Measurements from ENCODE around the gene CXCL12. TPM values are rescaled to one million over a fixed set of nuclear protein-coding genes. Genes with fewer than 3 reads are reported as not detected.

The CXCL12 gene
- total and polyA plus RNA-seq, 5 donors from 2014 or later = not detected

DNA sequence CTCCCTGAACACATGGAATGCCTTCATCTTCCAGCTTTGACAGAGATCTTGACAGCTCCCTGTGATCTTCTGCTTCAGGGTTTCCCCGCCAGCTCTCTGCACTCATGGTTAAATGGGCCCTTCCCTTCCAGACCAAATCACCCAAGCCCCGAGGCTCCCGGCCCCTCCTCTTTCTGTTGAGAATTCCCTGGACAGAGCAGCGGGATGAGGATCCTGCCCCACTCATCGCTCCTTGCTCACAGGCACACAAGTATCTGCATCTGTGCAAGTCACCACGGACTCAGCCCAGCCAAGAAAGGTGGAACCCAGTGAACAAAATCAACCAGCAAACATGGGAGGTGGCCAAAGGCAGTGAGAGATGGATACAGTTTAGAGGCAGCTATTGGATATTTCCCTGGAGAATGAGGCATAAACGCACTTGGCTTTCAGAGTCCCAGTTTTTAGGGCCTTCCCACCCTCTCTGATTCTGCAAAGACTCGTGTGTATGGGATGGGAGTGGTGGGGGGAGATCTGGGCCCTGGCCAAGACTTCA lies 37.7 kb upstream of the CXCL12 start:
- Mint-ChIP-seq H3K27ac (no peak overlapping the region), H3K9me3 (peaks cover 0 to 6% (median 0%) of the 10 kb centered on the region in 7 donors), H3K4me1 (no peaks in the 10 kb centered on the region), H3K4me3 (no peak overlapping the region), H3K27me3 (no peaks in the 10 kb centered on the region), H3K36me3 (no peaks in the 10 kb centered on the region)
- Histone ChIP-seq H3K27me3 (ENCODE audit: control insufficient read depth, insufficient read depth, low read length) (no peaks in the 10 kb centered on the region), H3K4me1 (ENCODE audit: control insufficient read depth, insufficient read depth, low read length, poor library complexity, severe bottlenecking) (no peaks in the 10 kb centered on the region), H3K9me3 (ENCODE audit: control insufficient read depth in 2 of 2, low read length in 2 of 2) (no peaks in the 10 kb centered on the region), H3K4me3 (ENCODE audit: low read depth, low read length) (no peak overlapping the region), H3K36me3 (ENCODE audit: control insufficient read depth, insufficient read depth, low read length) (no peaks in the 10 kb centered on the region), H3K27ac (ENCODE audit: insufficient read depth, low read length, poor library complexity, severe bottlenecking) (no peak overlapping the region)
- DNase-seq = no peak
- no peak for ATAC-seq (ENCODE audit: low read depth in 2 of 2)

DNA sequence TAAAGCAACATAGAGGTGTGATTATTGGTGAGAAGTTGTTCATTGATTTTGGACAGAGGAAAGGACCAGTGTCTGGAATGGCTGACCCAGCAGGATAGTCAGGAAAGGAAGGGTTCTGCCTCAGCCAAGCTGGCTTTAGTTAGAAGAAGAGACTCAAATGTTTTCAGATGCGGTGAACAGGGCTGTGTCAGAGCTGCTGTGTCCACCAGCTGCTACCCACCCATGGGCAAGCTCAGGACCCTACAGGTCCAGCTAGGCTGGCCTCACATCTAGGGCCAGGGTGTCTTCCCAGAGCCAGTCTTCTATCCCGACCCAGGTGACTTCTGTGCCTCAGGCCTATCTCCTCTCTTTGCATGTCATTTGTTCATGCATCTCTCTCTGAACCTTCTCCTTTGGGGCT lies 37.3 kb upstream of the CXCL12 start:
- Mint-ChIP-seq H3K27me3 (no peaks in the 10 kb centered on the region), H3K9me3 (peaks cover 0 to 6% (median 0%) of the 10 kb centered on the region in 7 donors), H3K4me3 (no peak overlapping the region), H3K36me3 (no peaks in the 10 kb centered on the region), H3K27ac (no peak overlapping the region), H3K4me1 (no peaks in the 10 kb centered on the region)
- no peak overlapping the region for H3K4me3 ChIP-seq (ENCODE audit: low read depth, low read length)
- H3K27ac ChIP-seq (ENCODE audit: insufficient read depth, low read length, poor library complexity, severe bottlenecking) = no peak overlapping the region
- no peaks in the 10 kb centered on the region for H3K36me3 ChIP-seq (ENCODE audit: control insufficient read depth, insufficient read depth, low read length)
- ATAC-seq (ENCODE audit: low read depth in 2 of 2) = no peak
- no peaks in the 10 kb centered on the region for H3K27me3 ChIP-seq (ENCODE audit: control insufficient read depth, insufficient read depth, low read length)
- H3K9me3 ChIP-seq (ENCODE audit: control insufficient read depth in 2 of 2, low read length in 2 of 2) = no peaks in the 10 kb centered on the region
- DNase-seq = no peak
- H3K4me1 ChIP-seq (ENCODE audit: control insufficient read depth, insufficient read depth, low read length, poor library complexity, severe bottlenecking) = no peaks in the 10 kb centered on the region

DNA sequence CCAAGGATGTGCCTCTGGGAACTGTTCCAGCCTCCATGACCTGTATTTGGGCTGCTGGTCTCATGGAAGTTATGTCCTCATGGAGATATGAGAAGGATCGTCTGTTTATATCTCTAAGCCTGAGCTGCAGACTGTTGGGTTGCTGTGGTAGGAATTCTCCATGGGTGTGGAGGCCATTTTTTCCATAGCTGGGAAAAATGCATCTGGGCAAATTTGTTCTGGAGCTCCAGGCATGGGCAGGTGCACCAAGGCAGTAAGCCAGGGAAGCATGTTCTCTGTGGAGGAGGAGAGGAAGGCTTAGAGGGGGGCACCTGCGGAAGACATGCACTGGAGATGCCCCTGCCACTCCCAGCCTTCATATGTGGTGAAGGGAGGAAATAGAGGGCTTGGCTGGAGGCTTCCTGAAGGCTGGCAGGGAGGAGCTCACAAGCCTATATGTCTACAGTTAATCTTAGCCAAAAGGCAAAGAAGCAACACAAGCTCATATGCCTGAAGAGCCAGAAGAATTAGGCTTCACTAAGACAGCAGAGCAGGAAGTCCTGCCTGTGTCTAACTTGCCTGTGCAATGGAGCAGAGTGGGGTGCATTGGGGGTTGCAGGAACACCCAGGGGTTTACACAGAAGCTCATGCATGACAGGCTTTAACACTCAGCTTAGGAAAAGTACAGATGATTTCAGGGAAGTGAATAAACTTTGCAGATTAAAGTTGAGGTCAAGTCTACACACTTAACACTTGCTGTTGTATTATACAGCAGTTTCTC lies 35.1 kb upstream of the CXCL12 start:
- H3K9me3 ChIP-seq (ENCODE audit: control insufficient read depth in 2 of 2, low read length in 2 of 2) = no peaks in the 10 kb centered on the region
- H3K27ac ChIP-seq (ENCODE audit: insufficient read depth, low read length, poor library complexity, severe bottlenecking) = no peak overlapping the region
- H3K4me1 Mint-ChIP-seq = no peaks in the 10 kb centered on the region
- no peak overlapping the region for H3K4me3 Mint-ChIP-seq
- no peak overlapping the region for H3K4me3 ChIP-seq (ENCODE audit: low read depth, low read length)
- DNase-seq = no peak
- no peaks in the 10 kb centered on the region for H3K4me1 ChIP-seq (ENCODE audit: control insufficient read depth, insufficient read depth, low read length, poor library complexity, severe bottlenecking)
- ATAC-seq (ENCODE audit: low read depth in 2 of 2) = no peak
- no peaks in the 10 kb centered on the region for H3K36me3 Mint-ChIP-seq
- H3K27ac Mint-ChIP-seq = no peak overlapping the region
- no peaks in the 10 kb centered on the region for H3K27me3 Mint-ChIP-seq
- peaks cover 0 to 8% (median 0%) of the 10 kb centered on the region in 7 donors for H3K9me3 Mint-ChIP-seq
- H3K27me3 ChIP-seq (ENCODE audit: control insufficient read depth, insufficient read depth, low read length) = no peaks in the 10 kb centered on the region
- H3K36me3 ChIP-seq (ENCODE audit: control insufficient read depth, insufficient read depth, low read length) = no peaks in the 10 kb centered on the region

DNA sequence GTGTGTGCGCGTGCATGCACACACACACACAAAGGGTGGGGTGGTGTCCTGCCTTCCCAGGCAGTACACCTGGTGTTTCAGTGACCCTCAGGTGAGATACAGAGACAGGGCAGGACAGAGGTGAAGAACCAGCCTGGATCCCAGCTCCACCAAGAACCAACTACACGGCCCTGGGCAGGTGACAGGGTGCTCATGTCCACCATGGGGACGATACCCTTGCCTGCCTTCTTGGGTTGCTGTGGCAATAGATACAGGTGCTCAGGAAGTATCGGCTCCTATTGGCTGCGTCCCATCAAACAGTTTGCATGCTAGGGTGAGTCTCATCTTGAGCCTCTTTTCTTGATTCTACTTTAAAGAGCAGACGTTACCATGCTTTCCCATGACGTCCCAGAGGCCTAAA lies 33.7 kb upstream of the CXCL12 start:
- Histone ChIP-seq H3K4me3 (ENCODE audit: low read depth, low read length) (no peak overlapping the region), H3K27ac (ENCODE audit: insufficient read depth, low read length, poor library complexity, severe bottlenecking) (no peak overlapping the region), H3K4me1 (ENCODE audit: control insufficient read depth, insufficient read depth, low read length, poor library complexity, severe bottlenecking) (no peaks in the 10 kb centered on the region), H3K9me3 (ENCODE audit: control insufficient read depth in 2 of 2, low read length in 2 of 2) (no peaks in the 10 kb centered on the region), H3K36me3 (ENCODE audit: control insufficient read depth, insufficient read depth, low read length) (no peaks in the 10 kb centered on the region), H3K27me3 (ENCODE audit: control insufficient read depth, insufficient read depth, low read length) (no peaks in the 10 kb centered on the region)
- Mint-ChIP-seq H3K9me3 (peaks cover 0 to 8% (median 0%) of the 10 kb centered on the region in 7 donors), H3K27ac (no peak overlapping the region), H3K4me1 (no peaks in the 10 kb centered on the region), H3K27me3 (no peaks in the 10 kb centered on the region), H3K4me3 (no peak overlapping the region), H3K36me3 (no peaks in the 10 kb centered on the region)
- no peak for DNase-seq
- no peak for ATAC-seq (ENCODE audit: low read depth in 2 of 2)

DNA sequence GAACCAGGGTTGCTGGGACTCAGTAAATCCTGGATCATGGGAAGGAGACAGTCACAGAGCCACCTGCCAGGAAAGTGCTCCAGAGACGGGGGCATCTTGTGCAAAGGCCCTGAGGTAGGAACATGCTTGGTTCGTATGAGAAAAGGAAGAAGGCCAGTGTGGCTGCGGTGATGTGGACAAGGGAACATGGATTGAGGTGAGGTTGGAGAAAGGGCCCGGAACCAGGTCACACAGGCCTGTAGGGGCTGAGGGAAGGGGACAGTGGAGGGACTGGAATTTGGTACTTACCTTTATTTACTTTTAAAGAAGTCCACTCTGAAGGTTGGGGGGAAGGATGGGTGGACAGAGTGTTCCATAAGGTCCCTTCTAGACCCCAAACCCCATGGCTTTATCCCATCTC lies 32.9 kb upstream of the CXCL12 start:
- Mint-ChIP-seq H3K9me3 (peaks cover 0 to 9% (median 0%) of the 10 kb centered on the region in 7 donors), H3K4me1 (no peaks in the 10 kb centered on the region), H3K27ac (no peak overlapping the region), H3K27me3 (no peaks in the 10 kb centered on the region), H3K36me3 (no peaks in the 10 kb centered on the region), H3K4me3 (no peak overlapping the region)
- Histone ChIP-seq H3K27ac (ENCODE audit: insufficient read depth, low read length, poor library complexity, severe bottlenecking) (no peak overlapping the region), H3K4me1 (ENCODE audit: control insufficient read depth, insufficient read depth, low read length, poor library complexity, severe bottlenecking) (no peaks in the 10 kb centered on the region), H3K36me3 (ENCODE audit: control insufficient read depth, insufficient read depth, low read length) (no peaks in the 10 kb centered on the region), H3K27me3 (ENCODE audit: control insufficient read depth, insufficient read depth, low read length) (no peaks in the 10 kb centered on the region), H3K4me3 (ENCODE audit: low read depth, low read length) (no peak overlapping the region), H3K9me3 (ENCODE audit: control insufficient read depth in 2 of 2, low read length in 2 of 2) (no peaks in the 10 kb centered on the region)
- DNase-seq (no peak), ATAC-seq (ENCODE audit: low read depth in 2 of 2) (no peak)

DNA sequence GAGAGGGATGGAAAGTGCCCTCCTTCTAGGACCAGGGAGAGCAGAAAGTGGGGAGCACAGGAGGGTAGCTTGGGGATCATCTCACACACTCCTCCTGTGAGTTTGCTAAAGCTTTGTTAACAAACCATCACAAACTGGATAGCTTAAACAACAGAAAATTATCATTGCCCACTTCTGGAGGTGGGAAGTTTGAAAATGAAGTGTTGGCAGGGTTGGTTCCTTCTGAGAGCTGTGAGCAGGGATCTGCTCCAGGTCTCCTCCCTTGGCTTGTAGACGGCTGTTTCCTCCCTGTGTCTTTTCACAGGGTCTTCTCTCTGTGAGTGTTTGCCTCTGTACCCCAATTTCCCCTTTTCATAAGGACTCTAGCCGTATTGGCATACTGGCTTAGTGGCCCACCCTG lies 32.0 kb upstream of the CXCL12 start:
- H3K9me3 ChIP-seq (ENCODE audit: control insufficient read depth in 2 of 2, low read length in 2 of 2) = no peaks in the 10 kb centered on the region
- no peaks in the 10 kb centered on the region for H3K4me1 ChIP-seq (ENCODE audit: control insufficient read depth, insufficient read depth, low read length, poor library complexity, severe bottlenecking)
- no peaks in the 10 kb centered on the region for H3K36me3 ChIP-seq (ENCODE audit: control insufficient read depth, insufficient read depth, low read length)
- no peak overlapping the region for H3K27ac ChIP-seq (ENCODE audit: insufficient read depth, low read length, poor library complexity, severe bottlenecking)
- Mint-ChIP-seq H3K27ac (no peak overlapping the region), H3K4me3 (no peak overlapping the region), H3K9me3 (peaks cover 0 to 7% (median 0%) of the 10 kb centered on the region in 7 donors), H3K27me3 (no peaks in the 10 kb centered on the region), H3K4me1 (no peaks in the 10 kb centered on the region), H3K36me3 (no peaks in the 10 kb centered on the region)
- no peak overlapping the region for H3K4me3 ChIP-seq (ENCODE audit: low read depth, low read length)
- ATAC-seq (ENCODE audit: low read depth in 2 of 2) = no peak
- no peaks in the 10 kb centered on the region for H3K27me3 ChIP-seq (ENCODE audit: control insufficient read depth, insufficient read depth, low read length)
- DNase-seq = no peak

DNA sequence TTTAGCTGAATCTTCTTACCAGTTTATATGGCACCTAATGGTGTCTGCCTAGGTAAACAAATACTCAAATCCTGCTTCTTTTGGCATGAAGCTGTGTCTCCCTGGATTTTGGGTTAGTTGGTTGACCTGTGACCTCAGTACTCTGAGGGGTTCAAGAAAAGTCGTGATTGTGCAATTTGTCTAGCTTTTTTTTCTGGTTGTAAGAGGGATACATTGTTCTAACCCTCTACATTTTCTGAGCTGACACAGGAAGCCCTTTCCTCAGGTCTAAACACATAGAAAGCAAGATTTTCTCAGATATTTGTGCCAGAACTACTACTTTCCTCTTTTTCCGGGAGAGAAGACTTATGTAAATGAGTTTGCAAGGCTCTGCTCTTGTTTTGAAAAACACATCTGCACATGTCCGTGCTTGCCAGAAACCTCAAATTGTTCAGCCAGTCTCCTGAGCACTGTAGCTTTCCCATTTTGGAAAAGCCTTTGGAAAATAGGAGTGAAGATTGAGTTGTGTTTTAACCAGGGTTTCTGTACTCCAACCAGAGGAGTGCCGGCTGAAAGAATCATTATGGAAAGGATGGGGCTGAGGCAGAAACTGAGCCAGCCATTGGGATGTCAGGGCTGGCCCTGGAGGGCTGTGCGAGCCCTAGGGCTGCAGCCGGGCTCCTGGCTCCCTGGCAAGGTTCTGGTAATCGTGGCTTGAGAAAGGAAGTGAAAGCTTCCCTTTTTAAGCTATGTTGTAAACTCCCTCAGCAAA lies 31.3 kb upstream of the CXCL12 start:
- H3K27ac Mint-ChIP-seq = no peak overlapping the region
- H3K4me1 Mint-ChIP-seq = no peaks in the 10 kb centered on the region
- DNase-seq (no peak), ATAC-seq (ENCODE audit: low read depth in 2 of 2) (no peak)
- H3K36me3 ChIP-seq (ENCODE audit: control insufficient read depth, insufficient read depth, low read length) = no peaks in the 10 kb centered on the region
- no peaks in the 10 kb centered on the region for H3K9me3 ChIP-seq (ENCODE audit: control insufficient read depth in 2 of 2, low read length in 2 of 2)
- peaks cover 0 to 9% (median 0%) of the 10 kb centered on the region in 7 donors for H3K9me3 Mint-ChIP-seq
- no peak overlapping the region for H3K4me3 Mint-ChIP-seq
- no peaks in the 10 kb centered on the region for H3K4me1 ChIP-seq (ENCODE audit: control insufficient read depth, insufficient read depth, low read length, poor library complexity, severe bottlenecking)
- no peak overlapping the region for H3K27ac ChIP-seq (ENCODE audit: insufficient read depth, low read length, poor library complexity, severe bottlenecking)
- no peaks in the 10 kb centered on the region for H3K27me3 Mint-ChIP-seq
- H3K36me3 Mint-ChIP-seq = no peaks in the 10 kb centered on the region
- H3K4me3 ChIP-seq (ENCODE audit: low read depth, low read length) = no peak overlapping the region
- no peaks in the 10 kb centered on the region for H3K27me3 ChIP-seq (ENCODE audit: control insufficient read depth, insufficient read depth, low read length)

Data from CD4-positive, CD25-positive, alpha-beta regulatory T cell (primary cell).